ENCODE measurements around the gene SCYL2. TPM values are rescaled to one million over a fixed set of nuclear protein-coding genes. Genes with fewer than 3 reads are reported as not detected.

The SCYL2 gene
- total and polyA plus RNA-seq, 2 of the 13 experiments (the other 11 are each of a cell fraction or from before 2014, with no cell fraction given), result 11.4 to 28.8 TPM

DNA sequence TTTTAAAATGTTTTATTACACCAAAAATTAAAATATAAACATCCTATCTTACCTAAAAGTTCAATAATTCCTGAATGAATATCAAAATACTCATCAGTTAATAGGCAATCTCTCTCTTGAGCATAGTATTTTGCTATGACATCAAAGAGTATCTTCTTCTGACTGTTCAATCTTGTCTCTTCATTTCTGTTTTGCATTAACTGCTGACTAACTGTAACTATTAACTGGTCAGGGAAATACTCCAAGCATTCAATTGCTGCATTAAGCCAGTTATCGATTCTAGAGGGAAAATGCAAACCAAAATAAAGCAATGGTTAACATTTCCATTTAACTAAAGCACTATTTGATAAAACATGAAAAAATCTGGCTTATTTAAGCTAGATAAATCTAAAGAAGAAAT lies 13.5 kb upstream of the SCYL2 start (continued):
- TF ChIP-seq, protein P1, sequence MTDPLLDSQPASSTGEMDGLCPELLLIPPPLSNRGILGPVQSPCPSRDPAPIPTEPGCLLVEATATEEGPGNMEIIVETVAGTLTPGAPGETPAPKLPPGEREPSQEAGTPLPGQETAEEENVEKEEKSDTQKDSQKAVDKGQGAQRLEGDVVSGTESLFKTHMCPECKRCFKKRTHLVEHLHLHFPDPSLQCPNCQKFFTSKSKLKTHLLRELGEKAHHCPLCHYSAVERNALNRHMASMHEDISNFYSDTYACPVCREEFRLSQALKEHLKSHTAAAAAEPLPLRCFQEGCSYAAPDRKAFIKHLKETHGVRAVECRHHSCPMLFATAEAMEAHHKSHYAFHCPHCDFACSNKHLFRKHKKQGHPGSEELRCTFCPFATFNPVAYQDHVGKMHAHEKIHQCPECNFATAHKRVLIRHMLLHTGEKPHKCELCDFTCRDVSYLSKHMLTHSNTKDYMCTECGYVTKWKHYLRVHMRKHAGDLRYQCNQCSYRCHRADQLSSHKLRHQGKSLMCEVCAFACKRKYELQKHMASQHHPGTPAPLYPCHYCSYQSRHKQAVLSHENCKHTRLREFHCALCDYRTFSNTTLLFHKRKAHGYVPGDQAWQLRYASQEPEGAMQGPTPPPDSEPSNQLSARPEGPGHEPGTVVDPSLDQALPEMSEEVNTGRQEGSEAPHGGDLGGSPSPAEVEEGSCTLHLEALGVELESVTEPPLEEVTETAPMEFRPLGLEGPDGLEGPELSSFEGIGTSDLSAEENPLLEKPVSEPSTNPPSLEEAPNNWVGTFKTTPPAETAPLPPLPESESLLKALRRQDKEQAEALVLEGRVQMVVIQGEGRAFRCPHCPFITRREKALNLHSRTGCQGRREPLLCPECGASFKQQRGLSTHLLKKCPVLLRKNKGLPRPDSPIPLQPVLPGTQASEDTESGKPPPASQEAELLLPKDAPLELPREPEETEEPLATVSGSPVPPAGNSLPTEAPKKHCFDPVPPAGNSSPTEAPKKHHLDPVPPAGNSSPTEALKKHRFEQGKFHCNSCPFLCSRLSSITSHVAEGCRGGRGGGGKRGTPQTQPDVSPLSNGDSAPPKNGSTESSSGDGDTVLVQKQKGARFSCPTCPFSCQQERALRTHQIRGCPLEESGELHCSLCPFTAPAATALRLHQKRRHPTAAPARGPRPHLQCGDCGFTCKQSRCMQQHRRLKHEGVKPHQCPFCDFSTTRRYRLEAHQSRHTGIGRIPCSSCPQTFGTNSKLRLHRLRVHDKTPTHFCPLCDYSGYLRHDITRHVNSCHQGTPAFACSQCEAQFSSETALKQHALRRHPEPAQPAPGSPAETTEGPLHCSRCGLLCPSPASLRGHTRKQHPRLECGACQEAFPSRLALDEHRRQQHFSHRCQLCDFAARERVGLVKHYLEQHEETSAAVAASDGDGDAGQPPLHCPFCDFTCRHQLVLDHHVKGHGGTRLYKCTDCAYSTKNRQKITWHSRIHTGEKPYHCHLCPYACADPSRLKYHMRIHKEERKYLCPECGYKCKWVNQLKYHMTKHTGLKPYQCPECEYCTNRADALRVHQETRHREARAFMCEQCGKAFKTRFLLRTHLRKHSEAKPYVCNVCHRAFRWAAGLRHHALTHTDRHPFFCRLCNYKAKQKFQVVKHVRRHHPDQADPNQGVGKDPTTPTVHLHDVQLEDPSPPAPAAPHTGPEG (CRISPR knock-in tag; IDR thresholded peaks at IDR 0.05), result no peak

GRCh38 chr12:100254876-100255275 lies 12.1 kb upstream of the SCYL2 start:
- intact Hi-C loops (cut with micrococcal nuclease; ENCODE audit: unreplicated experiment), result no loop called here
- ChIA-PET CTCF (ENCODE audit: low intra/inter-chr PET ratio, low total read pairs) (no interaction called here), POLR2A (interaction anchor here (1.0 to 1.4 kb wide), 3 partner anchors 10 to 12 kb away, joined by 3 to 5 read pairs (median 4); partner anchors contain the start of genes DEPDC4 and SCYL2)
- no peak overlapping the region for H3K4me2 ChIP-seq (ENCODE audit: low read depth, low read length)
- in situ Hi-C loops (cut with HindIII; ENCODE audit: extremely low pct_ligation_motif_present, low pct_unique_long_range_greater_than_20kb), result no loop called here
- H3K9me3 ChIP-seq (ENCODE audit: low read length), result no peaks in the 10 kb centered on the region
- no peak overlapping the region for H3K9ac ChIP-seq (ENCODE audit: insufficient read depth, low read depth, low read length)
- DNase-seq (ENCODE audit: low spot score) (no peak), ATAC-seq (no peak), FAIRE-seq (no peak)
- H4K20me1 ChIP-seq (ENCODE audit: insufficient read depth, low read length), result no peaks in the 10 kb centered on the region
- H3K27me3 ChIP-seq (ENCODE audit: control insufficient read depth in 1 of 2, insufficient read depth in 2 of 2, low read length in 2 of 2), result no peaks in the 10 kb centered on the region
- H3K36me3 ChIP-seq (replicated peaks in 1 of 2; ENCODE audit: control insufficient read depth in 1 of 2, insufficient read depth in 2 of 2, low read length in 2 of 2), result no peaks in the 10 kb centered on the region
- H2AFZ ChIP-seq (ENCODE audit: low read length), result no peak overlapping the region
- no peak overlapping the region for H3K4me3 ChIP-seq (replicated peaks in 1 of 3; ENCODE audit: insufficient read depth in 1 of 3, low read depth in 2 of 3, low read length in 3 of 3)
- WGBS (ENCODE audit: low lambda C conversion rate), result 100% methylated on average over 1 of the region's 1 CpG
- no TSS peak for BruUV-seq (replicated peaks)
- H3K4me1 ChIP-seq (ENCODE audit: insufficient read depth, low read length), result peaks cover 24% of the 10 kb centered on the region
- TF ChIP-seq ZNF12 (CRISPR knock-in tag; IDR thresholded peaks at IDR 0.05), result no peak
- no peak for TF ChIP-seq MLX (CRISPR knock-in tag; IDR thresholded peaks at IDR 0.05)
- TF ChIP-seq MBD4 (IDR thresholded peaks at IDR 0.05; ENCODE audit: borderline replicate concordance, low read length), result no peak
- TF ChIP-seq ZNF441 (CRISPR knock-in tag; IDR thresholded peaks at IDR 0.05; ENCODE audit: borderline replicate concordance), result no peak
- no peak for TF ChIP-seq CENPT (CRISPR knock-in tag; IDR thresholded peaks at IDR 0.05; ENCODE audit: low read depth)
- no peaks in the 10 kb centered on the region for H3K79me2 ChIP-seq (ENCODE audit: insufficient read depth, low read length)
- no peak overlapping the region for H3K27ac ChIP-seq (ENCODE audit: extremely low read length, insufficient read depth, low read length)

Measured in HepG2 (cell line).